A172 (cell line): ENCODE data around the gene CREBZF. TPM values are rescaled to one million over a fixed set of nuclear protein-coding genes. Genes with fewer than 3 reads are reported as not detected.
"Not testable (repeated sequence)": the region's sequence is repeated elsewhere in the genome, so short reads cannot be mapped to it uniquely, and the experiment has no call there.

Experiments used
- DNase-seq: peaks from one replicate; pipeline ENCODE4 v3.0.0-alpha.2; 2015; ENCODE audit warnings: low spot score
- total RNA-seq: library from RNA; depleted of rRNA; stranded (reverse); fragments of >200 nt; shearing (Covaris generic); gene quantifications from 2 replicates; pipeline ENCODE4 v1.2.3, GENCODE V29; 2014

The CREBZF gene
- total RNA-seq, 1 experiment from 2014 or later = 54.2 TPM

DNA sequence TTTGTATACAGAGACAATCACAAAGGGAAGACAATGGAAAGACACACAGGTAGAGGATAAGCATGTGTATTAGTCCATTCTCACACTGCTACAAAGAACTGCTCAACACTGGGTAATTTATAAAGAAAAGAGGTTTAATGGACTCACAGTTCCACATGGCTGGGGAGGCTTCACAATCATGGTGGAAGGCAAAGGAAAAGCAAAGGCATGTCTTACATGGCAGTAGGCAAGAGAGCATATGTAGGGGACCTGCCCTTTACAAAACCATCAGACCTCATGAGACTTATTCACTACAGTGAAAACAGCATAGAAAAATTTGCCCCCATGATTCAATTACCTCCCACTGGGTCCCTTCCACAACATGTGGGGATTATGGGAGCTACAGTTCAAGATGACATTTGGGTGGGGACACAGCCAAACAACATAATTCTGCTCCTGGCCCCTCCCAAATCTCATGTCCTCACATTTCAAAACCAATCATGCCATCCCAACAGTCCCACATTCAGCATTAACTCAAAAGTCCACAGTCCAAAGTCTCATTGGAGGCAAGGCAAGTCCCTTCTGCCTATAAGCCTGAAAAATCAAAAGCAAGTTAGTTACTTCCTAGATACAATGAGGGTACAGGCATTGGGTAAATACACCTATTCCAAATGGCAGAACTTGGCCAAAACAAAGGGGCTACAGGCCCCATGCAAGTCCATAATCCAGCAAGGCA, 6.2 kb upstream of the CREBZF start:
- DNase-seq = not testable (repeated sequence)

DNA sequence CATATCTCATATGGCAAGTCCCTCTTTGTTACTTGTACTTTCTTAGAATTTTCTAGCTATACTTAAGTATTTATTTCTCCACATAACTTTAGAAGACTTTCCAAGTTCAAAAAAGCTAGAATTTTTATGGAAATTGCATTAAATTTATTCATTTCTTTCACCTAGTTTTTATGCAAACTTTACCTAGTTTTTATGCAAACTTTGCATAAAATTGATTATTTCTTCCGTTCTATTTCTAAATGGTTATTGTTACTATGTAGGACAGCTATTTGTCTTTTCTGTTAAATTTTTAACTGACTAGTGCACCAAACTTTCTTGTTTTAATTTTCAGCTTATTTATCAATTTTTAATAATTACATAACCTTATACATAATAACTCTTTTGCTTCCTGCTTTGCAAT, 3.2 kb upstream of the CREBZF start:
- DNase-seq = no peak

DNA sequence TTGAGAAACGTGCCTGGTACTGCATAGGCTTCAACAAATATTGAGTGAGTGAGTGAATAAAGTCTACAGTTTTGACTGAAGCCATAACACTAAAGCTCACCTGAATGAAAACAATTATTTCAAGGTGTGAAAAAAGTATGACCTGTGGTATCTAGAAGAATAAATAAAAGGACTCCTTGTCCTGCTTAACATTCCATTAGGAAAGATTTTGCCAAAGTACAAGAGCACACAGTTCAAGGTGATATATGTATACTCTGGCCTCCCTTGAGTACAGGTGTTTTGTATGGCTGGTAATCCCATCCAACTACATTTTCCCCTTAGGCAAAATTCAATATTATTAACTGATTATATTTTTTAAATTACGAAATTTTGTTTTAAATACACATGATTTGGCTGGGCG, 1.8 kb upstream of the CREBZF start:
- no peak for DNase-seq

DNA sequence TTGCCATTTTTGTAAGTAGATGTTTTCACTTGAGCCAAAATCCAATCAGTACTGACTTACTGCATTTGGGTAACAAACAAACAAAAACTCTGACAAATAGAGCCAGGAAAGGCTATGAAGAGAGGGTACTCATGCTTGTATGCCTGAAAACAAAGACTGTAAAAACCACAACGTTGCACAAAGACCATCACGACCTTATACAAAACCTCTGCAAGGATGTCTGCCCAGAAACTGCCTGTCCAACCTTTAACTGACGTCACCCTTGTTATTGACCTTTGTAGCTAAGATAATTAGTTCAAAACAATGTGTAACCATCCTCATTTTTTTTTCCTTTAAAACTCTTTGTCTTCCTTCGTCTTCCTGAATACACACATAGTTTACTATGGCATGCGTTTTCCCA, 804 bp upstream of the CREBZF start:
- DNase-seq = no peak

GRCh38 chr11:85663753-85664614, 945 bp downstream of the CREBZF start:
- DNase-seq = peak; percentile 55

- peak; percentile 15 for DNase-seq
Observed at GRCh38 chr11:85663080-85663752, 1.7 kb downstream of the CREBZF start.

DNA sequence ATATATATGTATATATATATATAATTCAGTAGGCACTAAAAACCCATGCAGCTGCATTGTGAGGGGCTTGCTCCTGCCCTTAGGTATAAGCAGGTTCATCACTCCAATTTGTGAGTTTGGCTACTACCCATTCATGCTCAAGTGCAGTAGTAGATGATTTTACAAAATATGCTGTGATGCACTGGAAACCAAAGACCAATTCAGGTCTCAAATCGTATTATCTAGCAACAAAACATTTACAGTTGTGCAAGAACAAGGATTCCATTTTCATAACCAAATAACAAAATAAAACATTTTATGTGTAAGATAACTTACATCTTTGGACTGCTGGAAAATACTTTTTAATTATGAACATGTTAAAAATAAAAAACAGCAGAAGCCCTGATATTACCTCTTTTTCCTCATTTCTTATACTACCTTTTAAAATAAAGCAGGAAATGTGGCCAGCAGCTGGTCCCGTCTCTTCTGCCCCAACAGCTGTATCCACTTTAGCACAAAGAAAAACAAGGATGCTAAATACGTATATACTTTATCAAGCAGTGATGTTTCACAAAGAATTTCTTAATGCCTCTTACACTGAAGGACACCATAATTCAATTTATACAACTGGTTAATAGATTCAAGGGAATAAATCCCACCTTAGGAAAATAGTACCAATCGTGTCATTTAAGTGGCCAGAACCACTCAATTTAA, 2.8 kb downstream of the CREBZF start:
- DNase-seq = no peak

DNA sequence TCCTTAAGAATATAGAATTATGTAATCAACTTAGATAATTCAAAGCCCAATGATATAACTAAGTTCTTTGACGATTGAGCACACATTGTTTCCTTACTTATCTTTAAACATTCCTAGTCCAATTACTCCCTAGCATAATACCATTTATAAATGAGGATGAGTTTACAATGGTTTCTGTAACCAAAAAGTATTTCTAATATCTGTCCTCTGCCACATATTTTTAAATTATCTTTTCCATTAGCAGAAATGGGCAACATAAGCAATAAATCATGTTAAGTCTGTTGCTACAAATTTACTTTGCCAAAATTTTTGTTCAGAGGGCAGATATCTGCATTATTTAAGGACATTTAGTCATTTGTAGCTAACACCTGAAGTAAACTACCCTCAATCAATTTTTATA, 6.7 kb downstream of the CREBZF start:
- no peak for DNase-seq

- DNase-seq = no peak
Observed at GRCh38 chr11:85656777-85657176, 8.2 kb downstream of the CREBZF start.

- not testable (repeated sequence) for DNase-seq
Observed at GRCh38 chr11:85654343-85654742, 10.6 kb downstream of the CREBZF start.

- DNase-seq = no peak
Observed at GRCh38 chr11:85652786-85653447, 12.0 kb downstream of the CREBZF start.

DNA sequence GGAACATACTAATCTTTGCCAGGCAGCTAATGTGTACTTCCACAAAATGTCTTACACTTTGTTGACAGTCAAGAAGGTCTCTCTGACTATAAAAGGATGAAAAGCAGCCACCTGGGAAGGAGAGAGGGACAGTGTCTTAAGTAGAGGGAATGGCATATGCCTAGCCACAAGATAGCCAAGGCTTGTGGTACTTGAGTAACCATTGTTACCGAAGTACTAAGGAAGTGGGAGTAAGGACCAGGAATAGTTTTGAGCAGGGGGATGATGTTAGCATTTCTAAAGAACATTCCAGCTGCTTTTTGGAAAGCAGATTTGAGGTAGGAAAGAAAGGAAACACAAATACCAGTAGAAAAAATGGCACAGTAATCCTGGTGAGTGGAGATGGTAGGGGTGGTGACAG, 13.8 kb downstream of the CREBZF start:
- no peak for DNase-seq

- DNase-seq = peak; percentile 78
Observed at GRCh38 chr11:85647604-85648299, 17.2 kb downstream of the CREBZF start, which contains the start of gene TMEM126A. TMEM126A (plus strand) TSS chr11:85647967; CDS start chr11:85650256, 2,289 bp downstream.

DNA sequence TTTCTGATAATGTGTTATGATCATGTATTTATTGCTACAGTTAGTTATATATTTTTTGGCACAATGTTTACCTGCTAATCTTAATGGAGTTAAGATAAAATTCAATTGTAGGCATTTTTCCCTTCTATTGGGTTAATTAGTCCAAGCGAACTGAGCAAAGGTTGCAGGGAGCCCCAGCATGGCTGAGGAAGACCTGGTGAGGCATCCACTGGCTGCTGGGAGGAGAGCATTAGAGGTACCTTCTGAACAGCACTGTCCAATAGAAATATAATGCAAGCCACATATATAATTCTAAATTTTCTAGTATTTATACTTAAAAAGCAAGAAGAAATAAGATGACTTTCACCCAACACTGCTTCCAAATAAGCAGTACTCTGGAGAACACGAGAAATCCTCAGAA, 17.9 kb downstream of the CREBZF start:
- no peak for DNase-seq

- peak; percentile 33 for DNase-seq
Observed at GRCh38 chr11:85643191-85643614, 21.7 kb downstream of the CREBZF start.

- DNase-seq = no peak
Observed at GRCh38 chr11:85634747-85635146, 30.2 kb downstream of the CREBZF start.

DNA sequence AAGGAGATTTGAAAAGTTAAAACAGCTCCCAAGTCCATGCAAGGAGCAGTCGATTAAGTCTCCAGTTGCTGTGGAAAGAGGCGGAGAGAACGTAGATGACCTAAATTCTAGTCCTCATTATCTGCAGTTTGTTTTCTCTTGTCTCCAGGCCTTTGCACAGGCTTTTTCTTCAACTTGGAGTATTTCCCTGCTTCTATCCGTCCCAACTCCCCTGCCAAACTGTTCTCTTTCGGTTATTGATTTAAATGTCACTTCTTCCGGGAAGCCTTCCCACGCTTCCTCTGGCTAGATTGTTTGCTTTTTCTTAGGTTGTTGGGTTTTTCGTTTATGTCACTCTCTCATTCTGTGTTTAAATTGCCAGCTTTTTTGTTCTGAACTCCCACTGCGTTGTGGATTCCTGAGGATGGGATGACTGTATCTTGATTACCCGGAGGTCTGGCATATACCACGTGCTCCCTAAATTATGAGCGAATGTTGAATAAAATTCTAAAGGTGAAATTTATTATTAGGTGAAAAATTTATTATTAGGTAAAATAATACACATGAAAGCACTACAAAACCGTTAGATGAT, 36.1 kb downstream of the CREBZF start:
- DNase-seq = no peak

GRCh38 chr11:85627998-85628770, 36.7 kb downstream of the CREBZF start, which contains the start of gene TMEM126B:
TMEM126B (plus strand) TSS chr11:85628593; CDS start chr11:85628608, 15 bp downstream.
- peak; percentile 97 for DNase-seq

DNA sequence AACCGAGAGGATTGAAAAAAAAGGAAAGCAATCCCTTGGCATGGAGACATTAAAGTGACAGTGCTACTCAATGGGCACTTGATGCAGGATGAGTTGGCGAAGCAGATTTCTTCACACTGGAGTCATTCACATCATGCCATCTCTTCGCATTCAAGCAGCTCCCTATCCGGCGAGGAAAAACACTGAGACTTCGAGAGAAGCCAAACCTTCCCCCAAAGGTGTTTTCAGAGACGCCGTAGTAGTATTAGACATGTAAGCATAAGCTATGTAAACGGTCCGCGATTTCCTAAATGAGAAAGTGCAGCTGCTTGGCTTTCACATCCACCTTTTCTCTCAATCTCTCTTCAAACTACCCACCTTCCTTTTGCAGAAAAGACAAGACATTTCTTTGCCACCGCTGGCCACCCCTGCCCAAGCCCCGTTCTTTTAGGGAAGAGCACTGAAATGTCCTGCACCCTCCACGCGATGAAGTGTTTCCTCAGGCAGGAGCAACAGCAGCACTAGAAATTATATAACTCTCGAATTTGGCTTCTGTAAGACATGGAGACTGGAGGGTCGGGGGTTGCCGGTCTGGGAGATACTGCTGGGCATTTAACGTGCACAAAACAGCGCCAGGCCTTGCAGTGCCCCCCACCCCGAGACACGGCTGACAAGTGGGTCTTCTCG, 37.5 kb downstream of the CREBZF start, which contains the start of gene DLG2:
DLG2 (minus strand) TSS at position 13 of the 666 bp plus-strand sequence.
- peak; percentile 32 for DNase-seq
